Measurements from ENCODE around the gene FAAH.

FAAH gene

DNA sequence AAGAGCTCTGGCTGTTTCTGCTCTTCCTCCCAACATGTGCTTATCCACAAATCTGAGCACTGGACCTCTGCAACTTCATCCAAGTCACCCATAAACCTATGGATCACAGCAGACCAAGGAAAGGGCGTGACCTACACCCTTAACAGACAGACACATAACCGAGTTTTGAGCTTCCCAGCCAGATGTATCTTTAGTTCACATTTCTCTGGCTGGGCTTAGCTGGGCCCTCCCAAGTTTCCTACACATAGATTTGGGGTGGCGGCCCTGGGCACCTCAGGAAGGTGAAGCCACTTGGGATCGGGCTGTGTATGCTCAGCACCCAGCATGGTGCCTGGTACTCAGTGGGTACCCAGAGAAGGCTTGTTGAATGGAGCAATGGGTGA lies 26.4 kb downstream of the FAAH start:
- TF ChIP-seq, protein P1, sequence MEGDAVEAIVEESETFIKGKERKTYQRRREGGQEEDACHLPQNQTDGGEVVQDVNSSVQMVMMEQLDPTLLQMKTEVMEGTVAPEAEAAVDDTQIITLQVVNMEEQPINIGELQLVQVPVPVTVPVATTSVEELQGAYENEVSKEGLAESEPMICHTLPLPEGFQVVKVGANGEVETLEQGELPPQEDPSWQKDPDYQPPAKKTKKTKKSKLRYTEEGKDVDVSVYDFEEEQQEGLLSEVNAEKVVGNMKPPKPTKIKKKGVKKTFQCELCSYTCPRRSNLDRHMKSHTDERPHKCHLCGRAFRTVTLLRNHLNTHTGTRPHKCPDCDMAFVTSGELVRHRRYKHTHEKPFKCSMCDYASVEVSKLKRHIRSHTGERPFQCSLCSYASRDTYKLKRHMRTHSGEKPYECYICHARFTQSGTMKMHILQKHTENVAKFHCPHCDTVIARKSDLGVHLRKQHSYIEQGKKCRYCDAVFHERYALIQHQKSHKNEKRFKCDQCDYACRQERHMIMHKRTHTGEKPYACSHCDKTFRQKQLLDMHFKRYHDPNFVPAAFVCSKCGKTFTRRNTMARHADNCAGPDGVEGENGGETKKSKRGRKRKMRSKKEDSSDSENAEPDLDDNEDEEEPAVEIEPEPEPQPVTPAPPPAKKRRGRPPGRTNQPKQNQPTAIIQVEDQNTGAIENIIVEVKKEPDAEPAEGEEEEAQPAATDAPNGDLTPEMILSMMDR (IDR thresholded peaks at IDR 0.05) = no peak

DNA sequence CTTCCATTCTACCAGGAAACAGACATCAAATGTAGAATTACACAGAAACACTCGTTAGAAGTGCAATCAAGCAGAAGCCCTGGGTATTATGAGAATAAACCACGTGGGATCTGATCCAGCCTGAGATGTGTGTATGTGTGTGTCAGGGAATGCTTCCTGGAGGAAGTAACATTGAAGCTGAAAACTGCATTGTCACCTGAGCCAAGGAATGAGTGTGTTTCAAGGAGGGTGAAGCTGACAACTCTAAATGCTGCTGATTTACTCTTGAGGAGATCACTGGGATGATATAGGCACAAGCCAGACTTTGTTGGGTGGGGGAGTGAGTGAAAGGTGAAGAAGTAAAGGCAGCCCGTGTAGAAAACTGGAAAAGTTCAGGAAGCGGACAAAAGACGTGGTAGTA lies 27.6 kb downstream of the FAAH start:
- TF ChIP-seq, protein P1 (IDR thresholded peaks at IDR 0.05) = no peak

GRCh38 chr1:46422261-46422871 lies 28.2 kb downstream of the FAAH start:
- TF ChIP-seq, protein P1 (IDR thresholded peaks at IDR 0.05) = no peak

DNA sequence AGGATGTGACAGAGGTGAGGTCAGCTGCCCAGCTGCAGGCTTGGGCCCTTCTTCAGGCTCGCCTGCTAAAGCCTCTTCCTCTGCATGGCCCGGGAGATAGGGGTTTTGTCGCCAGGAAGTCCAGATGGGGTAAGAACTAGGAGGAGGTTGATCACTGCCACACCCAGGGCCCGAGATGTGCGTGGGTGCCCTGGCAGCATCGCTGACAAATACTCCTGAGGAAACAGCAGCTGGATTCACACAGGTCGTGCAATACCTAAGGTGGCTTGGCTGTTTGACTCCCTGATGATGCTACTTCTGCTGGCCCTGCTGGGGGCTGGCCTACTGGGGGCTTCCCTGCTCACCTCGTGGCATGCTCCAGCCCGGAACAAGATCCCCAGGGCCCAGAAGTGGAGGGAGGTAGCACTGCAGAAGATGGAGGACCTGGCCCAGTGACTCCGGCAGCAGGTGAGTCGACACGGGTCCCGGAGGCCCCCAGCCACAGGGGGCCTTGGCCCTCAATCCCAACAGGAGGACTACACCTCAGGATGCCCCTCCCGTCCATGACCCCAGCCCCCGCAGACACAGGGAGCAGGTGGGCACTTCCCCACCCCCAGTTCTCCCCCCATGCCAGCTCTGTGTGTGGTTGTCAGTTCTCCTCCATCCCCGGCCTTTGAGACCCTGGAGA lies 29.6 kb downstream of the FAAH start:
- TF ChIP-seq, protein P1 (IDR thresholded peaks at IDR 0.05) = no peak

GRCh38 chr1:46424730-46425129 lies 30.6 kb downstream of the FAAH start:
- TF ChIP-seq, protein P1 (IDR thresholded peaks at IDR 0.05) = no peak

GRCh38 chr1:46425726-46426125 lies 31.6 kb downstream of the FAAH start:
- TF ChIP-seq, protein P1 (IDR thresholded peaks at IDR 0.05) = no peak

GRCh38 chr1:46427541-46427940 lies 33.4 kb downstream of the FAAH start:
- TF ChIP-seq, protein P1 (IDR thresholded peaks at IDR 0.05) = no peak
